ENCODE data around the gene BRPF1.

GRCh38 chr3:9700536-9700935, 31.0 kb upstream of the BRPF1 start:
- TF ChIP-seq ZBTB33 (IDR thresholded peaks at IDR 0.05) (no peak), CTCF (IDR thresholded peaks at IDR 0.05; ENCODE audit: low read depth, low read length, missing input control) (no peak), YY1 (IDR thresholded peaks at IDR 0.05) (no peak), JUND (IDR thresholded peaks at IDR 0.05) (no peak), RAD21 (IDR thresholded peaks at IDR 0.05) (no peak), MAX (IDR thresholded peaks at IDR 0.05) (no peak), FOXA1 (IDR thresholded peaks at IDR 0.05) (no peak)
